ENCODE measurements around the gene C22orf23.

C22orf23 gene

DNA sequence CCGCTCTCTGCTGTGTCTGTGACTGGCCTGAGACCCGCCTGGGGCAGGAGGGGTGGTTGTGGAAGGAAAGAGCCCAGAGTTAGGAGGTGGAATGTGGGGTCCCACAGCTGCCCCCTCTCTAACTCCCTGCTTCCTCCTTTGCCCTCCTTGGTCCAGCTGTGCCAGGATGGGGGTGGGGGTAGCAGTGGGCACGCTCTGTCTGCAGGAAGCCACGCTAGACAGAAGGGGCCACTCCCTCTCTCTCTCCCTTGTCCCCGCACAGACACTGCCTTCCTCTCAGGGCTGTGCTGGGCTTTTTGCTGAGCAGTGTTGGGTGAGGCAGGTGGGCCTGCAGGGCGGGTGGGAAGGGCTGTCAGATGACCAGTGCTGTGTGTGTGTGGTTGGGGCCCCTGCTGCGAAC is 33.0 kb upstream of the C22orf23 start:
- no peak overlapping the region for H3K4me3 ChIP-seq (ENCODE audit: low read depth, low read length)
- TF ChIP-seq, protein P1, sequence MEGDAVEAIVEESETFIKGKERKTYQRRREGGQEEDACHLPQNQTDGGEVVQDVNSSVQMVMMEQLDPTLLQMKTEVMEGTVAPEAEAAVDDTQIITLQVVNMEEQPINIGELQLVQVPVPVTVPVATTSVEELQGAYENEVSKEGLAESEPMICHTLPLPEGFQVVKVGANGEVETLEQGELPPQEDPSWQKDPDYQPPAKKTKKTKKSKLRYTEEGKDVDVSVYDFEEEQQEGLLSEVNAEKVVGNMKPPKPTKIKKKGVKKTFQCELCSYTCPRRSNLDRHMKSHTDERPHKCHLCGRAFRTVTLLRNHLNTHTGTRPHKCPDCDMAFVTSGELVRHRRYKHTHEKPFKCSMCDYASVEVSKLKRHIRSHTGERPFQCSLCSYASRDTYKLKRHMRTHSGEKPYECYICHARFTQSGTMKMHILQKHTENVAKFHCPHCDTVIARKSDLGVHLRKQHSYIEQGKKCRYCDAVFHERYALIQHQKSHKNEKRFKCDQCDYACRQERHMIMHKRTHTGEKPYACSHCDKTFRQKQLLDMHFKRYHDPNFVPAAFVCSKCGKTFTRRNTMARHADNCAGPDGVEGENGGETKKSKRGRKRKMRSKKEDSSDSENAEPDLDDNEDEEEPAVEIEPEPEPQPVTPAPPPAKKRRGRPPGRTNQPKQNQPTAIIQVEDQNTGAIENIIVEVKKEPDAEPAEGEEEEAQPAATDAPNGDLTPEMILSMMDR (IDR thresholded peaks at IDR 0.05; ENCODE audit: low read depth, low read length): no peak

DNA sequence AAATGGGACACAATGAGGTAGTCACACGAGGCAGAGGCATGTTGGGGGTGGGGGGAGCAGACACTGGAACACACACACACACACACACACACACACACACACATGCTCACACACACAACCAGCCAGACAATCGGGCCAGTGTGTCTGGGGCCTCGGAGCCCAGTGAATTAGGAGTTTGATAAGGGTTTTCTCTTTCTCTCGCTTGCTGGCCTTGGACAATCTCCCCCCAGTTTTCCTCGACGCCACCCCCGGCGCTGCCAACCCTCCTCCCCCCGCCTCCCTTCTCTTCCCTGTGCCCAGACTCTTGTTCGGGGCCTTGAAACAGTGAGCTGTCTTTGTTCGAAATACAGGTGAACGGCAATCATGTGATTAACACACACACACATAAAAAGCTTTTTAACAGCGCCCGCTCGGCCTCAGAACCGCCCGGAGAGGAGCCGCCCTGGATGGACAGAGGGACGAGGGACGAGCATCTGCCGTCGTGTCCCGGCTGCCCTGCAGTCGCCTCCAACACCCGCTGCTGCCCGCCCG is 32.4 kb upstream of the C22orf23 start:
- TF ChIP-seq, protein P1 (IDR thresholded peaks at IDR 0.05; ENCODE audit: low read depth, low read length): no peak
- H3K4me3 ChIP-seq (ENCODE audit: low read depth, low read length): no peak overlapping the region

DNA sequence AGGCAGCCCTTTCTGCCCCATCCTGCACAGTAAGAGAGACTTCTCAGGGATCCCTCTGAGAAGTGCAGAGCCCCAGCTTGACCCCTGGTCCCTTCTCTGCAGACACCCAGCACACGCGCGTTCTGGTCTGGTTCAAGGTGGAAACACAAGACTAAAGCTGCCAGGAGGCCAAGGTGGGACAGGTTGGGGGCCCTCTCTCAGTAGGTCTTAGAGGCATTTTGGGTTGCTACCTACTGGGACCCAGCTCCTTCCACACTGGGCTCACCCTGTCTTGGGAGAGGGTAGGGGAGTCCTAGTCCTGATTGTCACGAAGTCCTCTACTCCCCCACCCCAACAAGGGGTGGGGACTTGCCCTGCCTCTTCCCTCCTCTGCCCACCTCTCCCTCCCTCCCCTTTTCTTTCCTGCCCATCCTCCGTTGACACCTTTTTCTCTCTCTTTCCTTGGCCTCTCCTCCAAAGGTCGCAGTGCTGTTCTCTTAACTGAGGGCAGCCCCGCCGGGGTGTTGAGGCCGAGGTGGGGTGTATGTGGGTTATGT is 31.7 kb upstream of the C22orf23 start:
- H3K4me3 ChIP-seq (ENCODE audit: low read depth, low read length): no peak overlapping the region
- TF ChIP-seq, protein P1 (IDR thresholded peaks at IDR 0.05; ENCODE audit: low read depth, low read length): no peak

DNA sequence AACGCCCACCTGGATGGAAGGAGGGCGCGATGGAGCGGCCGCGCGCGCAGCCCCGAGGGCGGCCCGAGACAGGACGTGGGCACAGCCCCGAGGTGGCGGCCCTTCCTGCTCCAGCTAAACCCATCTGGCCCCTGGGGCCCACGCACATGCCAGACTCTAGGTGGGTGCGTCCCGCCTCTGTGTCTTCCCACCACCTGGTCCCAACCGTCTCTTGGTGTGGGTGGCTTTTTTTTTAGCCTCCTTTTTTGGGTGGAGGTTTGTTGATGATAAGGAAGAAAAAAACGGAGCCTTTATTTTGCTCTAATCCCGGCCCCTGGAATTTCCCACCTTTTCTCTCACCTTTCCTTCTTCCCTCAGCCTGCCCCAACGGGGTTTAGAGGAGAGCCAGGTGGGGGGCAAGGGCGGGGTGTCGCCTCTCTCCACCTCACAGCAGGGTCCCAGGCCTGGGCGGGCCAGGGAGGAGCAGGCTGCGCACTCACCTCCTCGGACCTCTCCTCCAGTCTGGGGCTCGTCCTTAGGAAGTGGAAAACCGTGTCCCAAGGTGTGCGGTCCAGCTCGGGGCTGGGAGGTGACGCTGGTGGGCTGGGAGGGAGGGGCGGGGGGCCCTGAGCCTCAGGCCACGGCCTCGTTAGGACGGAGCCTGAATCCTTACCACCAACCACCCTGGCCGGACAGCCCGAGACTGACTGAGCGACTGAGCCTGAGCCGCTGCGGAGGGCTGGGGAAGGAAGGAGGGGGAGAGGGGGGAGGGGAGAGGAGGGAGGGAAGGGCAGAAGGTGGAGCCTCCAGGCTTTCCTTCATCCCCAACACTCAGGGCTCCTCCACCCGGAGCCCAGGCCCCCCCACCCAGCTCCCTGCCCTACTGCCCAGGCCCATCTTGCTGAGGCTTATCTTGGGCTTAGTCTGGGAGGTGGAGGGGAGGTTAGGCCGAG is 30.7 kb upstream of the C22orf23 start, which contains the start of gene SOX10:
TSS of gene SOX10 (minus strand) at position 696 of the 932 bp plus-strand sequence. CDS start 771 bp downstream, outside the sequence.
- H3K4me3 ChIP-seq (ENCODE audit: low read depth, low read length): no peak within 1 kb of the TSS
- TF ChIP-seq, protein P1 (IDR thresholded peaks at IDR 0.05; ENCODE audit: low read depth, low read length): no peak

DNA sequence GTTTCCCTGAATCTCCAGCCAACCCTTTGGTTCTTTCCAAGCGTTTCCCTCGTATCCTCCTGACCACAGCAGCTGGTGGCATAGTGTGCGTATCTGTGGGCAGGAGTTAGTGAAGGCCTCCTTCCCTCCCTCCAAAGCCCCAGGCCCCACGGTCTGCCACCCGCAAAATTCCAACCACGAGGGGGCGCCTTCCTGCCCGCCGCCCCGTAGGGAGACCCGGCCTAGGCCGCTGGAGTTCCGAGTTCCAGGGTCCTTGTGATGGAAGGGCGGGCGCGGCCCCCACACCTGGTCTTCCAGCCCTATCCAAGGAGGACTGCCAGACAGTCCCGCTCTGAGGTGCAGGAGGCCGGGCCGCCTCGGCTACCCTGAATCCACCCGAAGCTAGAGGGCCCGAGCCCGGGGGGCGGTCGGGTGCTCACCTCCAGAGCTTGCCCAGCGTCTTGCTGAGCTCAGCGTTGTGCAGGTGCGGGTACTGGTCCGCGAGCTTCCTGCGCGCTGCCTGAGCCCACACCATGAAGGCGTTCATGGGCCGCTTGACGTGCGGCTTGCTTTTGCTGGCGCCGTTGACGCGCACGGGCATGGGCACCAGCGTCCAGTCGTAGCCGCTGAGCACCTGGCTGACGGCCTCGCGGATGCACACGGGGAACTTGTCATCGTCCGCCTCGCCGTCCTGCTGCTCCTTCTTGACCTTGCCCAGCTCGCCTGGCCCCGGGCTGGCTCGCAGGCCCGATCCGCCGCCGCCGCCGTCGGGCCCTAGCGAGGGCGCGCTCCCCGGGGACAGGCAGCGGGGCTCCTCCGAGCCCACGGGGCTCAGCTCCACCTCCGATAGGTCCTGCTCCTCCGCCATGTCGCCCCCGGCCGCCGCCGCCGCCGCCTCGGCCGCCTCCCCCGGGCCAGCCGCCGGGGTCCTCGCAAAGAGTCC is 29.8 kb upstream of the C22orf23 start:
- H3K4me3 ChIP-seq (ENCODE audit: low read depth, low read length): no peak overlapping the region
- TF ChIP-seq, protein P1 (IDR thresholded peaks at IDR 0.05; ENCODE audit: low read depth, low read length): peak; percentile 27; the same call in 1 of the 2 replicates

DNA sequence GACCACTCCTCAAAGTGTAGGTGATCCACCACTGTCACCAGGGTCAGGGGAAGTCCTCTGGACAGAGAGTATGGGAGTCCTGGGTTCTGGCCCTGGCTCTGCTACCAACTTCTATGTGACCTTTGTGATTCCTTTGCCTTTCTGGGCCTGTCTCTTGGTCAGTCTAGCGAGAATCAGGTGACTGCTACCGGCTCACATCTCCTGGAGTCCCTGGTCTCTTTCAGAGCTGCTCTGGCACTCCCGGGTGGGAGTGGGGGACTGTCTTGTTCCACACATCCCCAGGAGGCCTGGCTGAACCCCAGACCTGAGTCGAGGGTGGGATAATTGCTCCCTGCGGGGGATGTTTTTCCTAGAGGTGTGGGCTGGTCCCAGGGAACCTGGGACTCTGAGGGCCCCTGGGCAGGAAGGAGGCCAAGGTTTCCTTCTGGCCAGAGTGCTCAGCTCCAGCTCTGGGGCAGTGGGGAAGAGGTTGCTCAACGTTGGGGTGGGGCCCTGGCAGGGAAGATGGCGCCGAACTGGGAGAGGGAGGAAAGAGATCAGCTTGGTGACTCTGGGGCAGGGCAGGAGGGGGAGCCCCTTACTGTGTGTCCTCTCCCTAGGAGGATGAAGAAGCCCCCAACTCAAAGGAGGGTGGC is 28.9 kb upstream of the C22orf23 start:
- no peak overlapping the region for H3K4me3 ChIP-seq (ENCODE audit: low read depth, low read length)
- TF ChIP-seq, protein P1 (IDR thresholded peaks at IDR 0.05; ENCODE audit: low read depth, low read length): no peak
